ENCODE measurements around the gene ANXA10.

- no peak for TF ChIP-seq POLR2A (IDR thresholded peaks at IDR 0.05)
- no peak for TF ChIP-seq CTCF (IDR thresholded peaks at IDR 0.05)
- TF ChIP-seq POLR2AphosphoS5 (IDR thresholded peaks at IDR 0.05): no peak
- no peak for TF ChIP-seq EP300 (IDR thresholded peaks at IDR 0.05)
Measured at GRCh38 chr4:168164915-168165548, 72.7 kb downstream of the ANXA10 start.
